ENCODE data around the gene POLD4.
A peak's percentile ranks its signal among the peaks of the same experiment; 100 is the strongest.
"Not testable (repeated sequence)": the region's sequence is repeated elsewhere in the genome, so short reads cannot be mapped to it uniquely, and the experiment has no call there.

POLD4 gene

DNA sequence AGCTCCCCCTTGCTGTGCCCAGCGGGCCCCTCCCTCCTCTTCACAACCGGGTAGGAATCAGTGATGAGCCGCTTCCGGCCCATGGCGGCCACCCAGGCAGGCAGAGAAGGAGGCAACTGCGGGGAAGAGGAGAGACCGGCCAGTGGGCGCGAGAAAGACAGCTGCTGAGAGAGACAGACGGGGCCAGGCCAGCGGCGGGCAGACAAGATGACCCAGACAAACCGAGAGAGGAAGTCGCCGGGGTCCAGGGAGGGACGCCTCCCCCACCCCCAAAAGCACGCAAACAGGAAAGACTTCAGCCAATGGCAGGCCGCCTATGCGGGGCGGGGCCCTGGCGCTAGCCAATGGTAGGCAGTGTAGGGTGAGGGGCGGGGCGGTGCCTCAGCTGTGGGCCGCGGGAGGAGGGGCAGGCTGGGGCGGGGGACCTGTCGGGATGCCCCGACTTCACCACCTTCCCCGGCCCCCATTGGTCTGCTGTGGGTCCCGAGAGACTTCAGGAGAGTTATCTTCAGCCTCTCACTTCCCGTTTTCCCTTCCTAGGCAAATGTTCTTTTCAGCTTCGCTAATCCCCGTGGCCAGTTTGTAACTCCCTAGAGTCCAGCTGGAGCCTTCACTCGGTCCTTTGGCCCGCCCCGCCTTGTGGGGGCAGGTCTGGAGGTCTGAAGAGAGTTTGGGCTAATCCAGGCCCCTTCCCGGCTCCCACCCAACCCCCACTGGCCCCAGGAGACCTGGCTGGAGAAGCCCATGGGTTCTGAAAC is at the start of gene POLD4:
Gene POLD4, minus strand, starts transcription at position 230 of the 758 bp plus-strand sequence. Its CDS starts 147 bp downstream, at position 83.
- peak; percentile 96 for DNase-seq

DNA sequence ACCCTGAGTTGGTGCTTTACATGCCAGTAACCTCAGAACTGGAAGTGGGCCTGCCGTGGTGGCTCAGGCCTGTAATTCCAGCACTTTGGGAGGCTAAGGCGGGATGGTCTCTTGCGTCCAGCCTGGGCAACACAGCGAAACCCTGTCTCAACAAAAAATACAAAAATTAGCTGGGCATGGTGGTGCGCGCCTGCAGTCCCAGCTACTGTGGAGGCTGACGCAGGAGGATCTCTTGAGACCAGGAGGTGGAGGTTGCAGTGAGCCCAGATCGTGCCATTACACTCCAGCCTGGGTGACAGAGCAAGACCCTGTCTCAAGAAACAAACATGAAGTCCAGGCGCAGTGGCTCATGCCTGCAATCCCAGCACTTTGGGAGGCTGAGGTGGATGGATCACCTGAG is 49.7 kb upstream of the POLD4 start:
- not testable (repeated sequence) for DNase-seq

DNA sequence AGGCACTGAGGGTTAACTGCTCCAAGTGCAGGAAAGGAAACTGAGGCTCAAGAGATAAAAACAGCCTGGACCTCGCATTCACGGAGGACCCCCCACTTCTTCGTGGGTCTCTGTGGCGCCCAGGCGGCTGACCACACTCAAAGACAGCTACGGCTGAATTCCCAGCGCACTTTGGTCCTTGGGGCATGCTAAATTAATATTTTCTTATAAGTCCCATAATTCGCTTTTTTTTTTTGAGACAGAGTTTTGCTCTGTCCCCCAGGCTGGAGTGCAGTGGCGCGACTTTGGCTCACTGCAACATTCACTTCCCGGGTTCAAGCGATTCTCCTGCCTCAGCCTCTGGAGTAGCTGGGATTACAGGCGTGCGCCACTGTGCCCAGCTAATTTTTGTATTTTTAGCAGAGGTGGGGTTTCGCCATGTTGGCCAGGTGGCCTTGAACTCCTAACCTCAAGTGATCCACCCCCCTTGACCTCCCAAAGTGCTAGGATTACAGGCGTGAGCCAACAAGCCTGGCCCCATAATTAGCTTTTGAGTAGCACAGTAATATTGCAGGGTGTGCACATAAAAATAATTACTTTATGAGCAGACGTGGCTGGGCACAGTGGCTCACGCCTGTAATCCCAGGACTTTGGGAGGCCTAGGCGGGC is 49.0 kb upstream of the POLD4 start:
- DNase-seq, result not testable (repeated sequence)

DNA sequence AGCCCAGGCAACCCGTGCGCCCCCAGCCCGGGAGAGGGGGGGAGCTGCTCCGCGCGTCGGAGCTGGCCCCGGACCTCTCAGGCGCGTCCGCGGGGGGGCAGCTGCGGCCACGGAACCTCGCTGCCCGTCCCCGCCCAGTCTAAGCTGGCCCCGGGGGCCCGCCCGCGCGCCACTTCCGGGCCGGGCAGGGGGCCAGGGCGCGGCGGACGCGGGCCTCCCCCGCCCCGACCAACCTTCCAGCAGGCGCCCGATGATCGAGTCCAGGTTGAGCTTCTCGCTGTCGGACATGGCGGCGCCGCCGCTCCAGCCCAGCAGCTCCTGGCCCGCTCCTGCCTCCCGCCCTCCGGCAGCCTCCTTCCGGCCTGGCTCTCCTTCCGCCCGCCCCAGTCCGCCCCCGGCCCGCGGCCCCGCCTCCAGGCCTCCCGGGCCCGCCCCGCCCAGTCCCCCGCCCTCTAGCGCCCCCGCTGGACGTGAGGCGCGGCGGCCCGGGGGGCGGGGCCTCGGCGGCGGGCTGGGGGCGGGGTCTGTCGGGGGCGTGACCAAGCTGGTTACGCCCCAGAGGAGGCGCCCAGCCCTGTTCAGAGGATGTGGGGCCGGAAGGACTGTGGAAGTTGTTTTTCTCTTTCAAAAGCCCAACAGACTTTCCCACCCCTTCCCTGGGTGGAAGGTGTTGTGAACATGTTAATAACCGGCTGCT is 48.3 kb upstream of the POLD4 start, which contains the start of gene PPP1CA:
Gene PPP1CA, minus strand, starts transcription at position 364 of the 697 bp plus-strand sequence. Its CDS starts 76 bp downstream, at position 288.
- DNase-seq, result peak; percentile 90

DNA sequence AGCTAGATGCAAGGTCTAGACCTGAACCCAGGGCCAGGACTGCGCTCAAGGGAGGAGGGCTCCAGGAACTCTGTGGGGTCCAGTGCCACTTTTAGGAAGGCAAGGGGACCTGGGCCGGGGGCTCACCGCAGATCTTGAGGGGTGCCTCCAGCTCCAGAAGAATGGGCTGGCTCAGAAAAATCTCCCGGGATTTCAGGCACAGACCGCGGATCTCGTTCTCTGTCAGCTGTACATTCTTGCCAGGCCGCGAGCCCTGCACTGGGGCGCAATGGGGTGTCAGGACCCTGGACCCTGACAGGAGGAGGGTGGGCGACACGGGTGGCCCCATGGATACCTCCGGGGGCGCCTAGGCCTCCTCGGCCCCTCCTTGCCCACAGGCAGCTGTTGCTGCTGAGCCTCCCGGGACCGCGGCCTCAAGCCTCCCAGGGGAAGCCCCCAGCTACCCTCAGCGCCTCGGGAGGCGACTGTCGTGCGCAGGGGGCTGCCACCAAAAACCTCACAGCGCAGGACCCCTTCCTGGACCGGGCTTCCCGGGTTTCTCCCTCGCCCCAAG is 47.7 kb upstream of the POLD4 start:
- DNase-seq, result no peak

DNA sequence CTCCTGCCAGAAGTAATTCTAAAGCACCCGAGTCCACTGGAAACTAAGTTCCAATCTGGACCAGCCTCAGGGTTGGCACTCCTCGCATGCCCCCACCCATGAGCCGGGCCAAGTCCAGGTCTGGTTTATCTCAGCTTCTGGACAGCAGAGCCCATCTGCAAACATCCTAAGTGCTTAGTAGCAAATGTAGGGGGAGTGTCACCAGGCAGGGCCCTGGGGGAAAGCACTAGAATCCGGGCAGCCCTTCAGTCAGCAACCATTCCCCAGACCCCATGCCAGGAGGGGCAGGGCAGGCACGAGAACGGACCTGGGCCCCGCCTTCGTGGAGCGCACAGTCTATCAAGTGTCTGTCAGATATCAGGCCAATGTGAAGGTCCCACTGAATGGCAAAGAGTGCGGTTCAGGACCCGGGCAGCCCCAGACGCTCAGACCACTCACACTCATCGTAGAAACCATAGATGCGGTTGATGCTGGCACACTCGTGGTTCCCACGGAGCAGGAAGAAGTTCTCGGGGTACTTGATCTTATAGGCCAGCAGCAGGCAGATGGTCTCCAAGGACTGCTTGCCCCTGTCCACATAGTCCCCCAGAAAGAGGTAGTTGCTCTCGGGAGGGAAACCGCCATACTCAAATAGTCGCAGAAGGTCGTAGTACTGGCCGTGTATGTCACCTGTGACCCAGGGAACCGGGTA is 47.0 kb upstream of the POLD4 start:
- no peak for DNase-seq

DNA sequence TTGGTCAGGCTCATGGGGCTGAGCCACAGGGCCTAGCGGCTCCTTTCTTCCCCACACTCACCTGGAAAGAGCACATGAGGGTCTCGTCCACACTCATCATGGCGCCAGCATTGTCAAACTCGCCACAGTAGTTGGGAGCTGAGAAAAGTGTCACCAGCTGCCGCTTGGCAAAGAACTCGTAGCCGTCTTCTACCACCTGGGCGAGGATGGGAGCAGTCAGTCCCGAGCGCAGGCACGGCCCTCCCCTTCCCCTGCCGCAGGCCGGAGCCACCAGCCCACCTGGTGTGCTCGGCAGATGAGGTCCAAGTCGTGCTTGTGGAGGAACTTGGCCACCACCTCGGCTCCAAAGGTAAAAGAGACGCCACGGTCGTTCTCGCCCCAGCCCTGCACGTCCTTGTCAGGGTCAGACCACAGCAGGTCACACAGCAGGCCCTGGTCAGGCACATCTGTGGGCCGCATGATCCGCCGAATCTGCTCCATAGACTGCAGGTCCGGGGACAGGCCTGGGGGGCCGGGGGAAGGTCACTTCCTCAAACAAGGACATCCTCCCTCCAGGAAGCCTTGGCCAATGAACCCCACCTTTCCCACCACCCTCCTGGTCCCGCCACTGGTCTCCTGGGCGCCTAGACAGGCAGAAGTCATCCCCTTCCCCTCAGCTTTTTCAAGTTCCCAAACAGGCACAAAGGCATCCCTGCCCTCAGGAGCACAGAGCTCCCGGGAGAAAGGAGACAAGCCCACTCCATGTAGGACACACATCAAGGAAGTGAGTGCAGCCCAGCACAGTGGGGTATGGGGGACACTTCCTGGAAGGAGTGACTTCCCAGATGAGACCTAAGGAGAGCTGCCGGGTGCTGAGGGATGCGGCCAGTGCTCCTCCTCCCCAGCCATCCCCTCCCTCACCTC is 45.6 kb upstream of the POLD4 start:
- no peak for DNase-seq

DNA sequence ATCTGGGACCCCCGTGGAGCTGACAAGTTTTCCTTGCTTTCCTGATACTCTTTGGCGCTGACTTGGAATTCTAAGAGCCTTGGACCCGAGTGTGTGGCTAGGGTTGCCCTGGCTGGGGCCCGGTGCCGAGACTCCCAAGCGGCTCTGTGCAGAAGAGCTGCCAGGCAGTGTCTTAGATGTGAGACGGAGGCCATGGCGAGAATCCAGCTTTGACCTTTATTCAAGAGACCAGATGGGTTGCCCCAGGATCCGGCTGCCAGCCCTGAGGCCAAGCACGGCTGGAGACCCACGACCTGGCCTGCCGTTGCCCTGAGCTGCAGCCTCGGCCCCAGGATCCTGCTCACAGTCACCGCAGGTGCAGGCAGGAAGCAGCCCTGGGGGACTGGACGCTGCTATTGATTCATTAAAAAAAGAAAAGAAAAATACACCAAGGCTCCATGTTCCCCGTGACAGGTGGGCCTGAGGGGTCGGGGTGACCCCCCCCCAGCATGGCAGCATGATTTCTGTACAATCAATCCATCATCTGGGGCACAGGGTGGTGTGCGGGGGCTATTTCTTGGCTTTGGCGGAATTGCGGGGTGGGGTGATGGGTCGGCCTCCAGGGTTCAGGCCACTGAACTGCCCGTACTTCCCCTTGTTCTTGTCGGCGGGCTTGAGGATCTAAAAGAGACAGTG is 44.8 kb upstream of the POLD4 start:
- no peak for DNase-seq

DNA sequence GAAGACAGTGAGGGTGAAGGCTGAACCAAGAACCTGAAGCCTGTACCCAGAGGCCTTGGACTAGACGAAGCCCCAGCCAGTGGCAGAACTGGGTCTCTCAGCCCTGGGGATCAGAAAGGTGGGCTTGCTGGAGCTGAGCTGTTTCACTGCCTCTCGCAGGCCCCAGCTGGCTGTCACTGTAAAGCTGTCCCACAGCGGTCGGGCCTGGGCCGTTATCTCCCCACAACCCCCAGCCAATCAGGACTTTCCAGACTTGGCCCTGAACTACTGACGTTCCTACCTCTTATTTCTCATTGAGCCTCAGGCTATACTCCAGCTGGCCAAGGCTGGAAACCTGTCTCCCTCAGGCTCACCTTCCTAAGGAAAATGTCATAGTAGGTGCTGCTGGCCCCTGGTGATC is 44.2 kb upstream of the POLD4 start:
- DNase-seq, result no peak

DNA sequence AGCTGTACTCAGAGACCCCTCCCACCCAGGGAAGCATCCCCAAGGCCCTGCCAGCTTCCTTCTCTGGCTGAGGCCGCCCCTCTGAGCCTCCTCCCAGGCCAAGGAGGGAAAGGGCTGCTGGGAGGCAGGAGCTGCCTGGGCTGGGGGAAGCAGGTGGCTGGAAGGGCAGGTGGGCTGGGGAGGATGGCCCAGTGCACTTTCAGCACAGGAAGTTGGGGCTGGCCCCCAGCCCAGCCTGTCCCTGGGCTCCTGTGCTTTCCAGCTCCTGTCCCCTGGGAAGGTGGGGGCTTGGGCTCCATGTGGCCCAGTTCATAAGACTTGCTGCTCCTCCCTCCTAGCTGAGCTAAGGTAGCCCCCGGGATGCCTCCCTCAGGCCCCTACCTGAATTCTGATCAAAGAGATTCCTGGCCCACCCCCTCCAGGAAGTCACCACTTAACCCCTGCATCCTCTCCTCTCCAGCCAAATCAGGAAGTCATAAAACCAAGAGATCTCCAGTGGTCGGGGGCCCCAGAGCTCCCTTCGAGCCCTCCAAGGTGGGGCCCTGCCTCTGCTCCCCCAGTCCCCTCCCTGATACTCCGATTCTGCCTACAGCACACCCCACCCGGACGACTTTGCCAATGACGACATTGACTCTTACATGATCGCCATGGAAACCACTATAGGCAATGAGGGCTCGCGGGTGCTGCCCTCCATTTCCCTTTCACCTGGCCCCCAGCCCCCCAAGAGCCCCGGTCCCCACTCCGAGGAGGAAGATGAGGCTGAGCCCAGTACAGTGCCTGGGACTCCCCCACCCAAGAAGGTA is 43.4 kb upstream of the POLD4 start:
- no peak for DNase-seq

DNA sequence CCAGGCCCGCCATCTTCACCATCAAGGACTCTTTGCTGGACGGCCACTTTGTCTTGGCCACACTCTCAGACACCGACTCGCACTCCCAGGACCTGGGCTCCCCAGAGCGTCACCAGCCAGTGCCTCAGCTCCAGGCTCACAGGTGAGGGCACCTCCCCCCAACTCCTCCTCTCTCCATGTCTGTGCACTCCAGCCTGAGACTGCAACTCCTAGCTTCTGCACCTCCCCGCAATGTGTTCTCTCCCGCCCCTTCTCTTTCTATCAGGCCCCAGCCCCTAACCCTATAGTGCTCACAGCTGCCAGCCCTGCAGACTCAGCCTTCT is 42.9 kb upstream of the POLD4 start:
- no peak for DNase-seq

DNA sequence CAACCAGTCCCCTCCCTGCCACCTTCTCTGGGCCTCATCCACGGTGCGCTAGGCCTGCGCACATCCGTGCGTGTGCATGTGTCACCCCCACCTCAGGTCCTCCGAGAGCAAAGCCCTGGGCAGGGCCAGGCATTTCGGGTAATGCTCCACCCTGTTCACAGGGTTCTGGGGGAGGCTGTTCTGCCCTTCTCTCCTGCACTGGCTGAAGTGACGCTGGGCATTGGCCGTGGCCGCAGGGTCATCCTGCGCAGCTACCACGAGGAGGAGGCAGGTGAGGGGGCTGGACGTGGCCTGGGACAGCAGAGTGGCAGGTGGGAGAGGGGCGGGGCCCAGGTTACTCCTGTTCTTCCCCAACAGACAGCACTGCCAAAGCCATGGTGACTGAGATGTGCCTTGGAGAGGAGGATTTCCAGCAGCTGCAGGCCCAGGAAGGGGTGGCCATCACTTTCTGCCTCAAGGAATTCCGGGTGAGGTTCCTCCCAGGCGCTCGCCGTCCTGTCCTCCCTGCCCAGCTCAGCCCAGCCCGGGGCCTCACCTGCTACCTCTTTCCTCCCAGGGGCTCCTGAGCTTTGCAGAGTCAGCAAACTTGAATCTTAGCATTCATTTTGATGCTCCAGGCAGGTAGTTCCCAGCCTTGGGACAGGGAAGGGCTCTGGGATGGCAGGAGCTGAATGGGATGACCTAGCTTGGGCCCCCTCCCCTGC is 42.4 kb upstream of the POLD4 start:
- no peak for DNase-seq

DNA sequence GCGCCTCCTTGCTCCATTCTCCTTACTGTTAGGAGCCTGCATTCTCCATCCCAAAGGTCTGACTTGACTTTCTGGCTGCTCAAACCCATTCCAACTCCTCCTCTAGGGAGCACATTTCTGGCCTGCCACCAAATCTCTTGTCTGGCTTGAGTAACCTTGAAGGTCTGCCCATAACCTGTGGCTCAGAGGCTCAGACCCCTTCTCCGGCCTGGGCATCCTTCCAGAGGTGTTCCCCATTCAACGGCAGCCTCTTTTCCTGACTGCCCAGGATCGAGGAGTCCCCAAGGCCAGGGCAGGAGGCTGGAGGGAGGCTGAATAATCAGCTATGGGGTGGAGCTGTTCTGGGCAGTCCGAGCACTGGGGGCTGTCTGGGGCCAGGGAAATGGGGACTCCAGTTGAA is 40.6 kb upstream of the POLD4 start:
- no peak for DNase-seq

DNA sequence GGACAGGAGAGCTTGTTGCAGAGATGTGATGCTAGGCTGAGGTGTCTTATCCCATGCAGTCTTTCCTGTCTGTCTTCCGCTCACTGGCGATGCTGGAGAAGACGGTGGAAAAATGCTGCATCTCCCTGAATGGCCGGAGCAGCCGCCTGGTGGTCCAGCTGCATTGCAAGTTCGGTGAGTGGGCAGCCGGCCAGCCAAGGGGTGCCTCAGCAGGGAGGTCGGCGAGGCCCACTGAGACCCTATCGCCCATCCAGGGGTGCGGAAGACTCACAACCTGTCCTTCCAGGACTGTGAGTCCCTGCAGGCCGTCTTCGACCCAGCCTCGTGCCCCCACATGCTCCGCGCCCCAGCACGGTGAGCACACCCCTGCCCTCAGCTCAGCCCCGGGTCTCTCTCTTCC is 40.1 kb upstream of the POLD4 start:
- DNase-seq, result no peak

DNA sequence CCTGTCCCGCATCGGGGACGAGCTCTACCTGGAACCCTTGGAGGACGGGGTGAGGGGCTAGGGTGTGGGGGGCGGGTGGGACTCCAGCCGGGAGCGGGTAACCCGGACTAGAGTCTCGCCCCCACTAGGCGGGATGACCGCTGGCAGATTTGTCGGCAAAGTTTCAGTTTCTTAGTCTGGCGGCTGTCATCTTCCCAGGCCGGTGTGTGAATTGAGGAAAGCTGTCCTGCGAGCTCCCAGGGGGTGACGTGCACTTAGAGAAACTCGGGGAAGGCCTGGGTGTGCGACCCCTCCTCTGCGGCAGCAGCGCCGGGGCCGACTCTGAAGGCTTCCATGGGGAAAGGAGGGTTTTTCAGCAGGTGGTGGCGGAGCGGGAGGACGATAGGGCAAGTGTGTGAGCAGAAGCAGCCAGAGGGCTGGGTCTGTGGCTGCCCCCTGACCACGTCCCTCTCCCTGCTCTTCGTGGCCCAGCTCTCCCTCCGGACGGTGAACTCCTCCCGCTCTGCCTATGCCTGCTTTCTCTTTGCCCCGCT is 38.9 kb upstream of the POLD4 start:
- no peak for DNase-seq

DNA sequence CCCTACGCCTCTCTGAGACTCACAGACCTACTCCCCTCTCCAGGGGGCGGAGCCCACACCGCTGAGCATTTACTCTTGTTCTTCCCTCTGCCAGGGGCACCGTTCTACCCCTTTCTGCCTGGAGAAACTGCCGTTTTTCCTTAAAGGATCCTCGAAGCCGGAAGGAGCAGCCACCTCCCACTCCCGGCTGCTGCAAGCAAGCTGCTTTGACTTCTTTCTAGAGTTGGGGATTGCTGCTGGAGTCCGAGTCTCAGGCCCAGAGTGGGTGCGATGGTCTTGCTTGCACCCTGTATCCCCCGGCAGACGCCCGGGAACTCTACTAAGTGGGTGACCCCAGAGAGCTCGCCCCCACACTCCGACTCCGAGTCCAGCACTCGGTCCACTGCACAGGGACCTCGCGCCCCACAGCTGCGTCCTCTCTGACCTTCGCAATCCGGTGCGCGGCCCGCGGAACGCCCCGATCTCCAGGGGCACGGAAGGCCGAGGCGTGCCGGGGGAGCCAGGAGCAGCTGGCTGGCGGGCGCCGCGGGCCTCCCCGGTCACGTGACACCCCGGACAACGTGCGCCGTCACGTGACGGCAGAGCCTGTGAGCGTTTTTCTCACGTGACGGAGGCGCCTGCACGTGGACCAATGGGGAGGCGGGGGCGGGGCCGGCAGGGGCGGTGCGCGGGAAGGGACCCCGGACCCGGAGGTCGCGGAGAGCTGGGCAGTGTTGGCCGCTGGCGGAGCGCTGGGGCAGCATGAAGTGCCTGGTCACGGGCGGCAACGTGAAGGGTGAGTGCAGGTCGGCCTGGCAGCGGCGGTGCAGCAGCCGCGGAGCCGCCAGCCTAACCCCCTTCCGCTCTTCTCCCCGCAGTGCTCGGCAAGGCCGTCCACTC is 38.2 kb upstream of the POLD4 start, which contains the start of gene RAD9A:
Gene RAD9A, plus strand, starts transcription at position 683 of the 879 bp plus-strand sequence. Its CDS starts 59 bp downstream, at position 742.
- peak; percentile 91 for DNase-seq

DNA sequence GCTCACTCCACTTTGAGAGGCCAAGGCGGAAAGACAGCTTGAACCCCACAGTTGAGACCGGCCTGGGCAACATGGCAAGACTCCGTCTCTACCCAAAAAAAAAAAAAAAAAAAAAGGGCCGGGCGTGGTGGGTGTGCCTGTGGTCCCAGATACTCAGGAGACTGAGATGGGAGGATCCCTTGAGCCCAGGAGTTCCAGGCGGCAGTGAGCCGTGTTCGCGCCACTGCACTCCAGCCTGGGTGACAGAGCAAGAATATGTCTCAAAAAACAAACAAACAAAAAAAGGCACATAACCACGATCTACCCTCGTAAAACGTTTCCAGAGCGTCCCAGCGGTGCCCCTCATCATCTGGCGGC is 37.6 kb upstream of the POLD4 start:
- no peak for DNase-seq

DNA sequence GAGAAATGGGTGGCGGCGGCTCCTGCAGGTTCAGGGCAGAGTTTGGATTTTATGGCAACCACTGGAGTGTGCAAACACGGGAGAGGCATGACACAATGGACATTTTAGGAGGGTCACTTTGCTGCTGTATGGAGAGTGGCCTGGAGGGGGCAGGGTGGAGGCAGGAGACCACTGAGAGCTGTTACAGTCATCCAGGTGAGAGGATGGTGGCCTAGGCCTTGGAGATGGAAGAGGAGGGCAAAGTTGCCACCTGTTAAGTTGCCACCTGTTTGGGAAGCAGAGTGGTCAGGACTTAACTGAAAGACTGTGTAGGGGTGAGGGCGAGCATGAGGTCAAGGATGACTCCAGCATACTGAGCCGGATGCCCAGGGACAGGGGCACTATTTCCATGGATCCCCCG is 36.1 kb upstream of the POLD4 start:
- peak; percentile 69 for DNase-seq

All from CD4-positive, alpha-beta T cell treated with Interleukin-17A for 1 hour (primary cell).